ENCODE results near the gene SLC49A3.

Gene SLC49A3

DNA sequence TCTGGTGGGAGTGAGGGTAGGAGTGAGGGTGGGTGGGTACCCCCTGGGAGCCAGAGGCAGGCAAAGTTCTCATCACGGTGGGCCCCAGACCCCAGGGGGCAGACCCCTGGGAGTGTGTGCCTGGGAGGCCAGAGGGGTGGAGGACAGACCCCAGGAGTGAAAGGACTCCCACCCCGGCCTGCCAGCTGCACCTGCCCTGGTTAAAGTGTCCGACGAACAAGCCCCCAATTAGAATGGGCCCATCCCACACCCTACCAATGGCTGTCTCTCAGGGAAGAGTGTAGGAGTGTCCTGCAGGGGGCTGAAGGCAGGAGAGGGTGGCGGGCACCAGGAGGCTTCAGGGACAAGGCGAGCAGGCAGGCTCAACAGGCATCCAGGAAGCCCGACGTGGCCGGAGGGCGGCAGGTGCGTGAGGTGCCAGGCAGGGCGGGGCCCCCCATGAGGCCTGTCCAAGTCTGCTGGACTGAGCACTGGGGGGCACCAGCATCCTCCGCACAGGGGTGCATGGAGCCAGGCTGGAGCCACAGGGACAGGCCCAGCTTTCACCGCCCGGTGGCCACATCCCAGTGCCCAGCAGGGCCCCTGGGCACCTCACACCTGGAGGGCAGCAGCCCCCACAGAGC is 54.9 kb downstream of the SLC49A3 start:
- peak; percentile 49 for DNase-seq (ENCODE audit: low spot score)
- no peaks in the 10 kb centered on the region for H3K36me3 ChIP-seq (ENCODE audit: low read depth)
- H3K4me1 ChIP-seq (ENCODE audit: insufficient read depth, poor library complexity, severe bottlenecking) = no peaks in the 10 kb centered on the region
- H3K27me3 ChIP-seq (ENCODE audit: insufficient read depth, poor library complexity, severe bottlenecking) = no peaks in the 10 kb centered on the region
- no peak overlapping the region for H3K4me3 ChIP-seq (ENCODE audit: severe bottlenecking)
- no peak; the same call in 2 of the 3 replicates for ATAC-seq (ENCODE audit: low read depth)
- no peak overlapping the region for H3K27ac ChIP-seq (ENCODE audit: poor library complexity, severe bottlenecking)
- no peaks in the 10 kb centered on the region for H3K9me3 ChIP-seq (ENCODE audit: severe bottlenecking)
- TF ChIP-seq CTCF (IDR thresholded peaks at IDR 0.05; ENCODE audit: poor library complexity, severe bottlenecking) = no peak

DNA sequence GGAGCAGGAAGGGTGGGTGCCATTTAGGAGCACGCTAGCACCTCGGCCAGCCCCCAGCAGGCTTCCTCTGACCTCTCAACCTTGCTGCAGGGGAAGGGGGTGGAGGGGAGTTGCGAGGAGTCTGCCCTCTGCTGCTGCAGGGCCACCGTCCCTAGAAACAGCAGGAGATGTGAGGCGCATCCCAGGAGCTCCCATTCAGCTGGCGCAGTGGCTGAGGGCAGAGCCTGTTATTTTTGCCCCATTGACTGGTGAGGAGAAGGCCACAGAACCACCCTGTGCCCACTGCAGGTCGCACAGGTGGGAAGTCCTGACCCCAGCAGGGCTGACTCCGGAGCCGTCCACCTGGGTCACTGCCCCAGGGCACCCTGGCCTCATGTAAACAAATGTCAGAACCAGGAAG is 55.5 kb downstream of the SLC49A3 start:
- ATAC-seq (ENCODE audit: low read depth) (no peak), DNase-seq (ENCODE audit: low spot score) (no peak)
- no peak for TF ChIP-seq CTCF (IDR thresholded peaks at IDR 0.05; ENCODE audit: poor library complexity, severe bottlenecking)
- no peaks in the 10 kb centered on the region for H3K27me3 ChIP-seq (ENCODE audit: insufficient read depth, poor library complexity, severe bottlenecking)
- H3K36me3 ChIP-seq (ENCODE audit: low read depth) = no peaks in the 10 kb centered on the region
- H3K9me3 ChIP-seq (ENCODE audit: severe bottlenecking) = no peaks in the 10 kb centered on the region
- no peaks in the 10 kb centered on the region for H3K4me1 ChIP-seq (ENCODE audit: insufficient read depth, poor library complexity, severe bottlenecking)
- H3K4me3 ChIP-seq (ENCODE audit: severe bottlenecking) = no peak overlapping the region
- H3K27ac ChIP-seq (ENCODE audit: poor library complexity, severe bottlenecking) = no peak overlapping the region

- H3K9me3 ChIP-seq (ENCODE audit: severe bottlenecking) = no peaks in the 10 kb centered on the region
- ATAC-seq (ENCODE audit: low read depth) = no peak
These were observed 56.0 kb downstream of the SLC49A3 start for GRCh38 chr4:632926-633325.

GRCh38 chr4:632196-632790 is 56.7 kb downstream of the SLC49A3 start:
- H3K27ac ChIP-seq (ENCODE audit: poor library complexity, severe bottlenecking) = no peak overlapping the region
- no peak for DNase-seq (ENCODE audit: low spot score)
- no peak for TF ChIP-seq CTCF (IDR thresholded peaks at IDR 0.05; ENCODE audit: poor library complexity, severe bottlenecking)
- no peak overlapping the region for H3K4me3 ChIP-seq (ENCODE audit: severe bottlenecking)
- no peak for ATAC-seq (ENCODE audit: low read depth)
- no peaks in the 10 kb centered on the region for H3K9me3 ChIP-seq (ENCODE audit: severe bottlenecking)
- H3K36me3 ChIP-seq (ENCODE audit: low read depth) = no peaks in the 10 kb centered on the region
- no peaks in the 10 kb centered on the region for H3K27me3 ChIP-seq (ENCODE audit: insufficient read depth, poor library complexity, severe bottlenecking)
- H3K4me1 ChIP-seq (ENCODE audit: insufficient read depth, poor library complexity, severe bottlenecking) = no peaks in the 10 kb centered on the region

More at GRCh38 chr4:632926-633325, 56.0 kb downstream of the SLC49A3 start:
- TF ChIP-seq CTCF (IDR thresholded peaks at IDR 0.05; ENCODE audit: poor library complexity, severe bottlenecking) = no peak
- H3K27ac ChIP-seq (ENCODE audit: poor library complexity, severe bottlenecking) = no peak overlapping the region
- no peak for DNase-seq (ENCODE audit: low spot score)
- H3K36me3 ChIP-seq (ENCODE audit: low read depth) = no peaks in the 10 kb centered on the region
- no peaks in the 10 kb centered on the region for H3K4me1 ChIP-seq (ENCODE audit: insufficient read depth, poor library complexity, severe bottlenecking)
- H3K4me3 ChIP-seq (ENCODE audit: severe bottlenecking) = no peak overlapping the region
- H3K27me3 ChIP-seq (ENCODE audit: insufficient read depth, poor library complexity, severe bottlenecking) = no peaks in the 10 kb centered on the region

Data from RWPE2 (cell line).